ENCODE results near the gene M1AP.

M1AP gene

DNA sequence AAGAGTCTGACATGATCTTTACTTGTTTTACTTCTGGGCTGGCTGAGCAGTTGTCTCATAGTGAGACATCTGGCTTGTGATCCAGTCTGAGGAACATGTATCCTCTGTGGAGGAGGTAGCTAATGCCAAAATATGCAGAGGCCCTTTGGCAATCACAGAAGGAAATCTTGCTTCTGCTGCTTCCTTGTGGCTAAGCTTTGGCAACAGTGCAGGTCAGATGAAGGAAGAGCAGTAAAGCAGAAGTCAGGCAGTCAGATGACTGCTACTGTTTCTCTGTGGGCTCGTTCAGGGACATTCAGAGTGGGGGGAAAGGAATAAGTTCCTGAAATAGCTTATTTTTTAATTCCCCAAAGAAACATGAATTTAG lies 71.3 kb downstream of the M1AP start:
- H3K9me3 ChIP-seq (ENCODE audit: control insufficient read depth, insufficient read depth, low read depth, low read length), result no peaks in the 10 kb centered on the region
- H3K36me3 ChIP-seq (ENCODE audit: control insufficient read depth, insufficient read depth, low read length), result no peaks in the 10 kb centered on the region
- no peak overlapping the region for H3K9ac ChIP-seq (ENCODE audit: low read length)
- H3K4me3 ChIP-seq (ENCODE audit: low read depth, low read length), result no peak overlapping the region
- H3K27ac ChIP-seq (ENCODE audit: low read depth, low read length), result no peak overlapping the region
- H3K4me1 ChIP-seq (ENCODE audit: control insufficient read depth, insufficient read depth, low read length), result peaks cover 4% of the 10 kb centered on the region; the same call in 1 of the 2 replicates
- no peaks in the 10 kb centered on the region; the same call in 1 of the 2 replicates for H3K27me3 ChIP-seq (ENCODE audit: control insufficient read depth, insufficient read depth, low read length)

DNA sequence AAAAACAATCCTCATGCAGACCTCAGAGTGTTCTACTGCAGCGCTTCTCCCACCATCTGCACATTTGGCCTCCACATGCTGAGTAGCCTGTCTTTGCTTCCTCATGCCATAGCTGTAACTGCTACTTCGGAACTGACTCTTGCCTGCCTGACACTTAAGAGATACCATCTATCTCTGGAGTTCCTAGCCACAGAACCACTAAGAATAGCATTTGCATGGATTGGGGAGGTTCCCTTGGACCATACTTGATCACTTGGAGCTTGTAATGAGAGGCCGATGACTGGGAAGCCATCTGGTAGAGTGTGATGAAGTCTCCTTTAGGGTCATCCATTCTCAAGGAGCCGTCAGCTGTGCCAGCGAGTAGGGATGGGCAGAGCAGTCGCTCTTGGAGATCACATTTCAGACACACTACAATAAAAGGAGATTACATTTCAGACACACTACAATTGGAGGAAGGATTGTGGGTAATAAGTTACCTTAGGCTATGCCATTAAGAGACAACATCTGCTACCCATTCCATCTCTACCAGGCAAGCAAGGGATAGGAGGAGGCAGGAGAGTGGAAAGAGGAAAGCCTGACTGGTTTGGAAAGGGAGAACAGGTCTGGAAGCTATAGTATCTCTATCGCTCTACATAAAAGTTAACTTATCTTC lies 71.8 kb downstream of the M1AP start:
- H3K4me3 ChIP-seq (ENCODE audit: low read depth, low read length), result no peak overlapping the region
- H3K27me3 ChIP-seq (ENCODE audit: control insufficient read depth, insufficient read depth, low read length), result no peaks in the 10 kb centered on the region; the same call in 1 of the 2 replicates
- no peaks in the 10 kb centered on the region for H3K36me3 ChIP-seq (ENCODE audit: control insufficient read depth, insufficient read depth, low read length)
- no peak overlapping the region for H3K27ac ChIP-seq (ENCODE audit: low read depth, low read length)
- H3K4me1 ChIP-seq (ENCODE audit: control insufficient read depth, insufficient read depth, low read length), result peaks cover 4% of the 10 kb centered on the region; the same call in 1 of the 2 replicates
- H3K9me3 ChIP-seq (ENCODE audit: control insufficient read depth, insufficient read depth, low read depth, low read length), result no peaks in the 10 kb centered on the region
- no peak overlapping the region for H3K9ac ChIP-seq (ENCODE audit: low read length)

DNA sequence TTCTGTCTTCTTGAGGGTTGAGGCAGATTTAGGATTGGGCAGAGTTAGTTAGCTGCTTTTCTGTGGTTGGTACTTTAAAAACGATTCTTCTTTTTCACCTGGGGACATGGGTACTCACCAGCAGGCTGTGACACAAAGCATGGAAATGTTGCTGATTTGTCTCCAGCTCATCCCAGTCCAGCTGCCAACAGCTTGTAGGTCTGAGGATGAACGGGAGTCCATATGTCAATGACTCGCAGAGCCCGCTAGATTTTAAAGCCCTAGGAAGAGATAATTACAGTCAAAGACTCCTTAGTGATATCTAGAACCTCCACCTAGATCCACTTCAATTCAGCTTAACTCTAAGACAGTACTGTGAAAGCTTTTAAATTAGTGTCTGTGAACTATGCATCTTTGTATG lies 72.8 kb downstream of the M1AP start:
- Histone ChIP-seq H3K27me3 (ENCODE audit: control insufficient read depth, insufficient read depth, low read length) (no peaks in the 10 kb centered on the region; the same call in 1 of the 2 replicates), H3K27ac (ENCODE audit: low read depth, low read length) (no peak overlapping the region), H3K4me1 (ENCODE audit: control insufficient read depth, insufficient read depth, low read length) (peaks cover 4% of the 10 kb centered on the region; the same call in 1 of the 2 replicates), H3K4me3 (ENCODE audit: low read depth, low read length) (no peak overlapping the region), H3K9ac (ENCODE audit: low read length) (no peak overlapping the region), H3K36me3 (ENCODE audit: control insufficient read depth, insufficient read depth, low read length) (no peaks in the 10 kb centered on the region), H3K9me3 (ENCODE audit: control insufficient read depth, insufficient read depth, low read depth, low read length) (no peaks in the 10 kb centered on the region)

DNA sequence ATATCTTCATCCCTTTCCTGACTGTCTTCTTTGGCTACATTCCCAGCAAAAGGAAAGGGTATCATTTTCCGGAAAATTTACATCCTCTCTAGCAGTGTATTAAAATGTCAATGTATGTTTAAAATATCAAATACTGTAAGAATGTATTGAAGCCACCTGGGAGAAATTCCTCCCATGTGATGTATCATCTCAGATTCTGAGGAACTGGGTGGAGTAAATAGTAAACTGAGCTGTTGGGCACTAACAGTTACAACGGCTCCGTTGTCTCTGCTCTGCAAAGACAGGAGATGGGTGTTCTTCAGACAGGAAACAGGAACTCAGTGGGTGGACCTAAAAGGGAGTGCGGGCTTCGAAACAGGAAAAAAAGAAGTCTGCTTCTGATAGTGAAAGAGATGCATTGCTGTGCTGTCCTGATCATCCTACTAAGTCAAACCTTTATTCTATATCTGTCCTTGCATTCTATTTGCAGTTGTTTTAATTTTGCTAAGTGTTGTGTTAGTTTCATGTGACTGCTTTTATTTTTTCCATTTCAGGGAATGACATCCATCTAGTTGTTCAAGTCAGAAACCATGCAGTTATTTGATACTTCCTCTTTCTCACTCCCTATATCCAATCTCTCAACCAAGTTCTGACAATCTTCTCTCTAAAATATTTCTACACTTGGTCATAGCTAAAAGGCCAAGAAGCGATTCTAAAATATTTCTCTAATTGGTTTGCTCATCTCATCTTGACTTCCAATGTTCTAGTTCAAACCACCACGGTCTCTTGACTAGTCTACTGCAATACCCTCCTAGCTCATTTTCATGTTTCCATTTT lies 74.2 kb downstream of the M1AP start:
- Histone ChIP-seq H3K9me3 (ENCODE audit: control insufficient read depth, insufficient read depth, low read depth, low read length) (no peaks in the 10 kb centered on the region), H3K4me3 (ENCODE audit: low read depth, low read length) (no peak overlapping the region), H3K9ac (ENCODE audit: low read length) (no peak overlapping the region), H3K4me1 (ENCODE audit: control insufficient read depth, insufficient read depth, low read length) (peaks cover 4% of the 10 kb centered on the region; the same call in 1 of the 2 replicates), H3K36me3 (ENCODE audit: control insufficient read depth, insufficient read depth, low read length) (no peaks in the 10 kb centered on the region), H3K27ac (ENCODE audit: low read depth, low read length) (no peak overlapping the region), H3K27me3 (ENCODE audit: control insufficient read depth, insufficient read depth, low read length) (no peaks in the 10 kb centered on the region; the same call in 1 of the 2 replicates)

DNA sequence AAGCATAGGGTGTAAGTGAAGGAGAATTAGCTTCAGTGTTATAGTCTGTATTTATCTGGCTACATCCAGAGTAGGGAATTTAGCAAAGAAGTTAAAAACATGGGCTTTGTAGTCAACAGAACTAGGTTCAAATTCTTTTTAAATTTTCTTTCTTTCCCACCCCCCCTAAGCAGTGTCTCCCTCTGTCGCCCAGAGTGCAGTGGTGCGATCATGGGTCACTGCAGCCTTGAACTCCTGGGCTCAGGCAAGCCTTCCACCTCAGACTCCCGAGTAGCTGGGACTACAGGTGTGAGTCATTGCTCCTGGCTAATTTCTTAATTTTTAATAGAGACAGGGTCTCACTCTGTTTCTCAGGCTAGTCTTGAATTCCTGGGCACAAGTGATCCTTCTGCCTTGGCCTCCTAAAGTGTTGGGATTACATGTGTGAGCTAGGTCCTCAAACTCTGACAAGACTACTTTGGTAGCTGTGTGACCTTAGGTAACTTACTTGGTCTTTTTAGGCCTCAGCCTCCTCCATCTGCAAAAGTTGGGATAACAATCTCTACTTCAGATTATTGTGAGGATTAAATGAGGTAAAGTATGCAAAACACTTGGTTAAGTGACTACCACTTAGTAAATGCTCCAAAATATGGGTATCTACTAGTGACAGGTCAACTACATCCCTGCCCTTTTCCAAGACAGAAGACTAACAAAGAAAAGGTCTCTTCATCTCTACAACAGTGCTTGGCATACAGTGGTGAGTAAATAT lies 75.8 kb downstream of the M1AP start:
- H3K9me3 ChIP-seq (ENCODE audit: control insufficient read depth, insufficient read depth, low read depth, low read length), result no peaks in the 10 kb centered on the region
- H3K4me3 ChIP-seq (ENCODE audit: low read depth, low read length), result no peak overlapping the region
- no peak overlapping the region for H3K9ac ChIP-seq (ENCODE audit: low read length)
- peaks cover 3% of the 10 kb centered on the region; the same call in 1 of the 2 replicates for H3K27me3 ChIP-seq (ENCODE audit: control insufficient read depth, insufficient read depth, low read length)
- H3K4me1 ChIP-seq (ENCODE audit: control insufficient read depth, insufficient read depth, low read length), result no peaks in the 10 kb centered on the region
- no peak overlapping the region for H3K27ac ChIP-seq (ENCODE audit: low read depth, low read length)
- H3K36me3 ChIP-seq (ENCODE audit: control insufficient read depth, insufficient read depth, low read length), result no peaks in the 10 kb centered on the region

DNA sequence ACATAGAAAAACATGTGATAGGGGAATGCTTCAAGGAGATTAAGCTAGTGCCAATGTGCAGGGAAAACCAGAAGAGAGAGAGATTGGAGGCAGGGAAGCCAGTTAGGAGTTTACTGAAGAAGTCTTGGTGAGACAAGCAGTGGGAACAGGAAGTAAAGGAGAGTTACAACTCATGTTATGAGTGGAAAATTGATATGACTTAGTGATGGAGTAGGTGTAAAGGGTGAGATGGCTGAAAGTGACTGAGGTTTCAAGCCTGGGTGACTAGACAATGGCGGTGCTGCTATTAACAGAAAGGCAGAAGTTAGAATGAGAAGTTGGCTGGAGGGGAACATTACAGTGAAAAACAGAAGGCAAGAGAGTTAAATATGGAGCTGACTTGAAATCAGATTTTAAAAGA lies 77.1 kb downstream of the M1AP start:
- no peaks in the 10 kb centered on the region for H3K9me3 ChIP-seq (ENCODE audit: control insufficient read depth, insufficient read depth, low read depth, low read length)
- H3K4me1 ChIP-seq (ENCODE audit: control insufficient read depth, insufficient read depth, low read length), result no peaks in the 10 kb centered on the region
- no peaks in the 10 kb centered on the region for H3K36me3 ChIP-seq (ENCODE audit: control insufficient read depth, insufficient read depth, low read length)
- no peak overlapping the region for H3K9ac ChIP-seq (ENCODE audit: low read length)
- no peak overlapping the region for H3K27ac ChIP-seq (ENCODE audit: low read depth, low read length)
- H3K27me3 ChIP-seq (ENCODE audit: control insufficient read depth, insufficient read depth, low read length), result peaks cover 6% of the 10 kb centered on the region; the same call in 1 of the 2 replicates
- H3K4me3 ChIP-seq (ENCODE audit: low read depth, low read length), result no peak overlapping the region

DNA sequence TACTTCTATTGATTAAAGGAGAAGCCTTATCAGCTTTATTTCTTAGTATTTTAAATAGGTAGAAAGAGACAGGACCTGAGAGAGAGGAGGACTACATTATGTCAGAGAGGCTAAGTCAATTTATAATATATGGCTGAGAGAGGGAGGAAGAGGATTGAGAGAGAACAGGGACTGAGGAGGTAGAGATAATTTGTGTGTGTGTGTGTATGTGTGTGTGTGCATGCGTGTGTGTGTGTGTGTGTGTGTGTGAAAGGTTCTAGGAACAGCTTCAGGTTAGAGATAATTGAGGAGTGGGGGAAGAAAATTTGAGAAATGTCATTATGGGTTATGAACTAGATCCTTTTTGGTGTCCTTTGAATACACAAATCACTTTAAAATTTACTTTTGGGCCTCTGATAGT lies 78.4 kb downstream of the M1AP start:
- H3K9ac ChIP-seq (ENCODE audit: low read length), result no peak overlapping the region
- H3K36me3 ChIP-seq (ENCODE audit: control insufficient read depth, insufficient read depth, low read length), result no peaks in the 10 kb centered on the region
- H3K27me3 ChIP-seq (ENCODE audit: control insufficient read depth, insufficient read depth, low read length), result peaks cover 9% of the 10 kb centered on the region; the same call in 1 of the 2 replicates
- H3K27ac ChIP-seq (ENCODE audit: low read depth, low read length), result no peak overlapping the region
- H3K4me1 ChIP-seq (ENCODE audit: control insufficient read depth, insufficient read depth, low read length), result no peaks in the 10 kb centered on the region
- no peaks in the 10 kb centered on the region for H3K9me3 ChIP-seq (ENCODE audit: control insufficient read depth, insufficient read depth, low read depth, low read length)
- no peak overlapping the region for H3K4me3 ChIP-seq (ENCODE audit: low read depth, low read length)

DNA sequence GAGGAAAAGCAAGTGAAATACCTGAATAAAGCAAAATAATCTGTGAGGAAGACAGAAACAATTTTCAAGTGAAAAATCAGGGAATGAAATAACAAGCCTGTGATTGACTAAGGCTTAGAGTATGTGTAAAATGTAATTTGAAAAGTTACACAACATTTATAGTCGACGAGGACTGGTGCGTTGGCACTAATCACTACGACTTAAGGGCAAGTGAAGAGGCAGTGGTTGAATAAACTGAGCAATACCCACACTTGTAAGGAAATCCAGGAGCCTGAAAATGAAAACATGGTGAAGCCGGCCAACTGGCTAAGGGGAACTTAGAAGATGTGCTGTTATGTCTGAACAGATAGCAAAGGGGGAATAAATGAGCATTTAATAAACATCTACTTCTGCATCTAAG lies 80.2 kb downstream of the M1AP start:
- Histone ChIP-seq H3K27me3 (ENCODE audit: control insufficient read depth, insufficient read depth, low read length) (peaks cover 12% of the 10 kb centered on the region; the same call in 1 of the 2 replicates), H3K9ac (ENCODE audit: low read length) (no peak overlapping the region), H3K4me1 (ENCODE audit: control insufficient read depth, insufficient read depth, low read length) (no peaks in the 10 kb centered on the region), H3K27ac (ENCODE audit: low read depth, low read length) (no peak overlapping the region), H3K4me3 (ENCODE audit: low read depth, low read length) (no peak overlapping the region), H3K9me3 (ENCODE audit: control insufficient read depth, insufficient read depth, low read depth, low read length) (no peaks in the 10 kb centered on the region), H3K36me3 (ENCODE audit: control insufficient read depth, insufficient read depth, low read length) (no peaks in the 10 kb centered on the region)

DNA sequence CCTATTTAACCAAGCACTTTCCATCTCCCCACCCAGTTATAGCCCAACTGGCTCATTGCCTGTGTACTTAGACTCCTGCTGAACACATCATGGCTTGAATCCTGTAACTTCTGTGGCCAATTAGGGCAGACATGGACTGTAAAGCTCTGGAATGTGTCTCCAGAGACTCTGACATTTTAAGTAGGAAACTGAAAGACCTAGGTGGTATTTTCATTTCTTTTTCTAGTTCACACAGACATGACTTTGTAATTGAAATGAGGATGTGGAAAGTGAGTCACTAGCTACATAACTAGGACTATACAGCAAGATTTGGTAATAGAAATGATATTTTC lies 81.4 kb downstream of the M1AP start:
- Histone ChIP-seq H3K36me3 (ENCODE audit: control insufficient read depth, insufficient read depth, low read length) (no peaks in the 10 kb centered on the region), H3K4me3 (ENCODE audit: low read depth, low read length) (no peak overlapping the region), H3K27me3 (ENCODE audit: control insufficient read depth, insufficient read depth, low read length) (peaks cover 18% of the 10 kb centered on the region), H3K9ac (ENCODE audit: low read length) (no peak overlapping the region), H3K27ac (ENCODE audit: low read depth, low read length) (no peak overlapping the region), H3K9me3 (ENCODE audit: control insufficient read depth, insufficient read depth, low read depth, low read length) (no peaks in the 10 kb centered on the region), H3K4me1 (ENCODE audit: control insufficient read depth, insufficient read depth, low read length) (no peaks in the 10 kb centered on the region)

DNA sequence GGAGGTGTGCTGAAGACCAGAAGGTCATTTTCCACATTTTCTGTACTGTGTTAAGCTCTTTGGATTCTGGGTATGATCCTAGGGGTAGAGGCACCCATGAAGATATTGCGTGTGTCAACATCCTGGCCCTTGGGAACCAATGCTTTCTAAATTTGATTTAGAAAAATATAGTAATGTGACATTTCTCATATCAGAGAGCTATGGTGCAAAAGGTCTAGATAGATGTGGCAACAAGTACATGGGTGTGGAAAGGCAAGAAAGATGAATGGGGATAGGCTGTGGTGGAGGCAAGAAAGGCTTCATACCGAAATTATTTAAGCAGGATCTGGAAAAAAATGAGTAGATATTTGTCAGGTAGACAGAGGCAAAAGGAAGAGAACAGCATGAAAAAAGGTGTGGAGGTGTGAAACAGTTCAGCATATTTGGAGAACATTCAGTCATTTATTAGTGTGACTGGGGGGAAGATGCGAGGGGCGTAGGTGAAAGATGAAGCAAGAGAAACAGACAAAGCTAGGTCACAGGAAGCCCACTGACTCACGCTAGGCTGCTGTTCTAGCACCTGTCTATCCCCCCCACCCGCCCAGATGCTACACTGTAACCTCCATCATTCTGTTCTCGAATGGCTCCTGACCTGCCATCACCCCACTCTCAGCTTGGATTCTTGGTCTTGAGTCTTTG lies 81.9 kb downstream of the M1AP start:
- no peaks in the 10 kb centered on the region for H3K9me3 ChIP-seq (ENCODE audit: control insufficient read depth, insufficient read depth, low read depth, low read length)
- no peaks in the 10 kb centered on the region for H3K4me1 ChIP-seq (ENCODE audit: control insufficient read depth, insufficient read depth, low read length)
- H3K27ac ChIP-seq (ENCODE audit: low read depth, low read length), result no peak overlapping the region
- no peak overlapping the region for H3K9ac ChIP-seq (ENCODE audit: low read length)
- no peak overlapping the region for H3K4me3 ChIP-seq (ENCODE audit: low read depth, low read length)
- peaks cover 23% of the 10 kb centered on the region for H3K27me3 ChIP-seq (ENCODE audit: control insufficient read depth, insufficient read depth, low read length)
- H3K36me3 ChIP-seq (ENCODE audit: control insufficient read depth, insufficient read depth, low read length), result no peaks in the 10 kb centered on the region
